22Rv1 (cell line): Measurements from ENCODE around the gene SCFD2.
"Not testable (repeated sequence)": the region's sequence is repeated elsewhere in the genome, so short reads cannot be mapped to it uniquely, and the experiment has no call there.

Experiments used
- CTCF ChIP-seq: fragments of 450-650 bp; IDR thresholded peaks from 2 replicates; pipeline ENCODE4 v1.5.1; 2017; ENCODE audit warnings: mild to moderate bottlenecking
- ZFX ChIP-seq: fragments of 450-650 bp; IDR thresholded peaks from 2 replicates; pipeline ENCODE4 v1.6.1; 2017; ENCODE audit warnings: antibody characterized with exemption, borderline replicate concordance

GRCh38 chr4:53057108-53057507 lies 308.8 kb downstream of the SCFD2 start:
- not testable (repeated sequence) for TF ChIP-seq CTCF, ZFX
